Measurements from ENCODE around the gene GMDS.

The GMDS gene

GRCh38 chr6:1895721-1896120 lies 349.7 kb downstream of the GMDS start:
- DNase-seq (ENCODE audit: low read depth): no peak

- DNase-seq (ENCODE audit: low read depth): no peak
These were observed 350.5 kb downstream of the GMDS start for GRCh38 chr6:1894954-1895353.

GRCh38 chr6:1893470-1894130 lies 351.8 kb downstream of the GMDS start:
- no peak for DNase-seq (ENCODE audit: low read depth)

- DNase-seq (ENCODE audit: low read depth): no peak
These were observed 352.7 kb downstream of the GMDS start for GRCh38 chr6:1892716-1893115.

- no peak for DNase-seq (ENCODE audit: low read depth)
These were observed 354.4 kb downstream of the GMDS start for GRCh38 chr6:1890987-1891386.

GRCh38 chr6:1890071-1890470 lies 355.3 kb downstream of the GMDS start:
- no peak for DNase-seq (ENCODE audit: low read depth)

GRCh38 chr6:1885576-1886011 lies 359.8 kb downstream of the GMDS start:
- no peak for DNase-seq (ENCODE audit: low read depth)

- no peak for DNase-seq (ENCODE audit: low read depth)
These were observed 361.1 kb downstream of the GMDS start for GRCh38 chr6:1884313-1884712.

GRCh38 chr6:1878330-1878729 lies 367.1 kb downstream of the GMDS start:
- no peak for DNase-seq (ENCODE audit: low read depth)

GRCh38 chr6:1873781-1874180 lies 371.6 kb downstream of the GMDS start:
- no peak for DNase-seq (ENCODE audit: low read depth)

GRCh38 chr6:1872649-1873131 lies 372.7 kb downstream of the GMDS start:
- peak; percentile 33 for DNase-seq (ENCODE audit: low read depth)

- DNase-seq (ENCODE audit: low read depth): no peak
These were observed 373.6 kb downstream of the GMDS start for GRCh38 chr6:1871724-1872315.

- no peak for DNase-seq (ENCODE audit: low read depth)
These were observed 374.5 kb downstream of the GMDS start for GRCh38 chr6:1870932-1871331.

GRCh38 chr6:1870251-1870650 lies 375.2 kb downstream of the GMDS start:
- DNase-seq (ENCODE audit: low read depth): no peak

- DNase-seq (ENCODE audit: low read depth): no peak
These were observed 375.6 kb downstream of the GMDS start for GRCh38 chr6:1869769-1870168.

GRCh38 chr6:1869308-1869707 lies 376.1 kb downstream of the GMDS start:
- no peak for DNase-seq (ENCODE audit: low read depth)

GRCh38 chr6:1868561-1869261 lies 376.7 kb downstream of the GMDS start:
- DNase-seq (ENCODE audit: low read depth): no peak

GRCh38 chr6:1867197-1867596 lies 378.2 kb downstream of the GMDS start:
- DNase-seq (ENCODE audit: low read depth): no peak

- DNase-seq (ENCODE audit: low read depth): no peak
These were observed 379.8 kb downstream of the GMDS start for GRCh38 chr6:1865585-1865984.

- DNase-seq (ENCODE audit: low read depth): no peak
These were observed 380.9 kb downstream of the GMDS start for GRCh38 chr6:1864496-1864895.

GRCh38 chr6:1862411-1862810 lies 383.0 kb downstream of the GMDS start:
- DNase-seq (ENCODE audit: low read depth): no peak

- no peak for DNase-seq (ENCODE audit: low read depth)
These were observed 384.6 kb downstream of the GMDS start for GRCh38 chr6:1860756-1861348.

- no peak for DNase-seq (ENCODE audit: low read depth)
These were observed 386.5 kb downstream of the GMDS start for GRCh38 chr6:1858859-1859258.
